A673 (cell line): ENCODE results near the gene MBD3L5. TPM values are rescaled to one million over a fixed set of nuclear protein-coding genes. Genes with fewer than 3 reads are reported as not detected.

Experiments
- BruUV-seq: library from RNA; stranded (reverse); fragments of 400-500 nt; replicated peaks from 2 replicates; lab custom pipeline; 2021; lab: Mats Ljungman, UMichigan
- CTCF ChIA-PET: fragments of 300-600 bp; sonication (Branson Sonifier 250); formaldehyde crosslinking; loops from one replicate; lab custom pipeline; 2022; ENCODE audit warnings: antibody characterized with exemption; lab: Charles Lee
- POLR2A ChIA-PET: fragments of 300-600 bp; sonication (Branson Sonifier 250); formaldehyde crosslinking; loops from one replicate; lab custom pipeline; 2022; ENCODE audit warnings: antibody characterized with exemption; ENCODE audit not compliant: low non-redundant PET; lab: Charles Lee
- DNase-seq: peaks from one replicate; pipeline ENCODE4 v3.0.0-alpha.2; 2015; ENCODE audit warnings: low spot score
- H3K27ac ChIP-seq: fragments of 200-600 bp; sonication (generic); 2 replicates; pipeline ENCODE4 v1.5.1; 2016; ENCODE audit warnings: mixed run types, low read depth, mild to moderate bottlenecking, mixed read lengths, antibody characterized with exemption, low read length; ENCODE audit not compliant: poor library complexity, severe bottlenecking
- H3K27me3 ChIP-seq: fragments of 200-600 bp; sonication (generic); replicated peaks from 2 replicates; pipeline ENCODE4 v1.6.1; 2017; ENCODE audit warnings: mixed run types, low read depth, mild to moderate bottlenecking, mixed read lengths, antibody characterized with exemption, low read length; ENCODE audit not compliant: insufficient read depth, poor library complexity
- H3K36me3 ChIP-seq: fragments of 200-600 bp; sonication (generic); 2 replicates; pipeline ENCODE4 v1.6.1; 2016; ENCODE audit warnings: mixed run types, mild to moderate bottlenecking, mixed read lengths, antibody characterized with exemption, low read length; ENCODE audit not compliant: insufficient read depth, poor library complexity, severe bottlenecking
- H3K4me1 ChIP-seq: fragments of 200-600 bp; sonication (generic); 2 replicates; pipeline ENCODE4 v1.6.1; 2017; ENCODE audit warnings: mixed run types, mild to moderate bottlenecking, mixed read lengths, antibody characterized with exemption, low read length; ENCODE audit not compliant: insufficient read depth, poor library complexity, severe bottlenecking
- H3K4me3 ChIP-seq: fragments of 200-600 bp; sonication (generic); 2 replicates; pipeline ENCODE4 v1.5.1; 2016; ENCODE audit warnings: low read depth, mixed run types, mild to moderate bottlenecking, mixed read lengths, low read length; ENCODE audit not compliant: poor library complexity, severe bottlenecking
- H3K9me3 ChIP-seq: fragments of 200-600 bp; sonication (generic); 2 replicates; pipeline ENCODE4 v1.6.1; 2016; ENCODE audit warnings: mixed run types, low read depth, mild to moderate bottlenecking, mixed read lengths, antibody characterized with exemption, low read length; ENCODE audit not compliant: poor library complexity, severe bottlenecking
- EZH2 ChIP-seq: fragments of 200-600 bp; sonication (generic); IDR thresholded peaks from 2 replicates; pipeline ENCODE4 v1.6.1; 2017; ENCODE audit warnings: borderline replicate concordance, low read depth, mild to moderate bottlenecking, mixed read lengths, antibody characterized with exemption, low read length; ENCODE audit not compliant: poor library complexity, severe bottlenecking
- intact Hi-C: fragments of 100-400 bp; cut with micrococcal nuclease; formaldehyde crosslinking; loops from one replicate; pipeline ENCODE4 v1.10.0; 2022; ENCODE audit not compliant: unreplicated experiment
- total RNA-seq: library from RNA; stranded (reverse); gene quantifications from 2 replicates; pipeline ENCODE4 v1.2.3, GENCODE V29; 2021
- TF ChIP-seq, protein P1 (sequence below): fragments of 300-800, 200-600 bp; sonication (generic); conservative IDR thresholded peaks from 2 replicates; pipeline ENCODE4 v1.5.1; 2017; ENCODE audit warnings: low read depth, mild to moderate bottlenecking, antibody characterized with exemption, low read length, moderate library complexity, mixed read lengths

MBD3L5 gene
- total RNA-seq, 1 experiment from 2014 or later: 0.47 TPM

DNA sequence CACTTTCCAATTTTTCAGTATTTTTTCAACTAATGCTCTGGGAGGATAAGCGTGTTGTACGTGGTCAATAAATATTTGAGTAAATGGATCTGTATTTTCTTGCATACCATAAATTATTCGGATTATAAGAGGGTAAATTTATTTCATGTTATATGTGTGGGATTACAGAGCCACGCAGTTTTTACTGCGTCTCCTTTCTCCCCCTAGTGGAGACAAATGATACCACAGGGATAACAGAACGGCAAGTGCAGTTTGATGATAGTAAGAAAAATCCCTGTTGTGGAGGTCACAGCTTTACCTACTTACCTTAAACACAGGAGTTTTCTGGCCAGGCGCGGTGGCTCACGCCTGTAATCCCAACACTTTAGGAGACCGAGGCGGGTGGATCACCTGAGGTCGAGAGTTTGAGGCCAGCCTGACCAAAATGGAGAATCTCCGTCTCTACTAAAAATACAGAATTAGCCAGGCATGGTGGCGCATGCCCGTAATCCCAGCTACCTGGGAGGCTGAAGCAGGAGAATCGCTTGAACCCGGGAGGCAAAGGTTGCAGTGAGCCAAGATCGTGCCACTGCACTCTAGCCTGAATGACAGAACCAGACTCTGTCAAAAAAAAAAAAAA, 26.0 kb upstream of the MBD3L5 start:
- no TSS peak for BruUV-seq
- Histone ChIP-seq H3K4me3 (no peak overlapping the region), H3K27me3 (no peaks in the 10 kb centered on the region), H3K27ac (no peak overlapping the region), H3K4me1 (no peaks in the 10 kb centered on the region), H3K9me3 (no peaks in the 10 kb centered on the region), H3K36me3 (no peaks in the 10 kb centered on the region)
- intact Hi-C loops: no loop called here
- POLR2A ChIA-PET: no interaction called here
- TF ChIP-seq EZH2: no peak
- TF ChIP-seq, protein P1, sequence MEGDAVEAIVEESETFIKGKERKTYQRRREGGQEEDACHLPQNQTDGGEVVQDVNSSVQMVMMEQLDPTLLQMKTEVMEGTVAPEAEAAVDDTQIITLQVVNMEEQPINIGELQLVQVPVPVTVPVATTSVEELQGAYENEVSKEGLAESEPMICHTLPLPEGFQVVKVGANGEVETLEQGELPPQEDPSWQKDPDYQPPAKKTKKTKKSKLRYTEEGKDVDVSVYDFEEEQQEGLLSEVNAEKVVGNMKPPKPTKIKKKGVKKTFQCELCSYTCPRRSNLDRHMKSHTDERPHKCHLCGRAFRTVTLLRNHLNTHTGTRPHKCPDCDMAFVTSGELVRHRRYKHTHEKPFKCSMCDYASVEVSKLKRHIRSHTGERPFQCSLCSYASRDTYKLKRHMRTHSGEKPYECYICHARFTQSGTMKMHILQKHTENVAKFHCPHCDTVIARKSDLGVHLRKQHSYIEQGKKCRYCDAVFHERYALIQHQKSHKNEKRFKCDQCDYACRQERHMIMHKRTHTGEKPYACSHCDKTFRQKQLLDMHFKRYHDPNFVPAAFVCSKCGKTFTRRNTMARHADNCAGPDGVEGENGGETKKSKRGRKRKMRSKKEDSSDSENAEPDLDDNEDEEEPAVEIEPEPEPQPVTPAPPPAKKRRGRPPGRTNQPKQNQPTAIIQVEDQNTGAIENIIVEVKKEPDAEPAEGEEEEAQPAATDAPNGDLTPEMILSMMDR: peak; percentile 67
- CTCF ChIA-PET: no interaction called here
- peak; percentile 54 for DNase-seq

DNA sequence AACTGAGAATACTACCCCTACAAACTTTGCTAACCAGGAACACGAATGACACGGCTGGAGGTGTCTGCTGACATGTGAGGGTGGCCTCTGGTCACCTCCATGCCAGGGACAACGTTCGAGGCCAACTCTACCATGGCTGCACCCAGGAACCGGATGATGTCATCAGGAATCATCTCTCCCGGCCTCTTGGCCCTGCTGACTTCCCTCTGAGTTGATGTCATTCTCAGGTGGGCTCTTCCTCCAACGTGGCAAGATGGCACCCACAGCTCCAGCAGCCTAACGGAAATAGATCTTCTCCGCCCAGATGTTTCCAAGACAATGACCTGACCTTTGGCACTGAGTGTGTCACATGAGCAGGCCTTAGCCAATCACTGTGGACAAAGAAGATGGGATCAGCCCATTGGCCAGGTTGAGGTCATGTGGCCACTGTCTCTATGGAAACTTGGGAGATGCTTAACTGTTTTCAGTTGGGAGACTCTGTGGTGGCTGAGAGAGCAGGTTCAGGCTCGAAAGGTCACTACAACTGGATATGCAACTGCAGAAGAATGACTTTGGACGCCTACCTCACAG, 24.2 kb upstream of the MBD3L5 start:
- no TSS peak for BruUV-seq
- POLR2A ChIA-PET: no interaction called here
- Histone ChIP-seq H3K9me3 (no peaks in the 10 kb centered on the region), H3K4me3 (no peak overlapping the region), H3K36me3 (no peaks in the 10 kb centered on the region), H3K27me3 (no peaks in the 10 kb centered on the region), H3K27ac (no peak overlapping the region), H3K4me1 (no peaks in the 10 kb centered on the region)
- intact Hi-C loops: no loop called here
- TF ChIP-seq EZH2: no peak
- TF ChIP-seq, protein P1: no peak
- no peak for DNase-seq
- CTCF ChIA-PET: no interaction called here

DNA sequence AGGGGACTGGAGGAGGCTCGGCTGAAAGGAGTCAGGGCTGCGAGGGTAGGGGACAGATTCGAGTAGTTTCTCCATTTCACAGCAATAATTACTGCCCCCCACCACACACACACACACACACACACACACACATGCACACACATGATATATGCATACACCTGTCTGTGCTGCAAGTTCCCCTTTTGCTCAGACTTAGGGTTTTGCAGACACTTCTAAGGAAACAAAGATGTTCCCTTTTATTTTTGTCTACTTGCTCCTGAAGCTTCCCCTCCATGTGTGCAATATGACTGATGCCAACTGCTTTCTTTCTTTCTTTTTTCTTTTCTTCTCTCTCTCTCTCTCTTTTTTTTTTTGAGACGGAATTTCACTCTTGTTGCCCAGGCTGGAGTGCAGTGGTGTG, 22.5 kb upstream of the MBD3L5 start:
- H3K27ac ChIP-seq: no peak overlapping the region
- no peaks in the 10 kb centered on the region for H3K36me3 ChIP-seq
- intact Hi-C loops: no loop called here
- H3K4me1 ChIP-seq: no peaks in the 10 kb centered on the region
- DNase-seq: no peak
- H3K27me3 ChIP-seq: no peaks in the 10 kb centered on the region
- TF ChIP-seq, protein P1: no peak
- no peak for TF ChIP-seq EZH2
- BruUV-seq: no TSS peak
- H3K9me3 ChIP-seq: no peaks in the 10 kb centered on the region
- CTCF ChIA-PET: no interaction called here
- no peak overlapping the region for H3K4me3 ChIP-seq
- POLR2A ChIA-PET: no interaction called here
